Measurements from ENCODE around the gene ARMC12.

ARMC12 gene

GRCh38 chr6:35706468-35706867 lies 30.4 kb upstream of the ARMC12 start:
- Histone ChIP-seq H3K27me3 (ENCODE audit: control insufficient read depth in 1 of 2, insufficient read depth in 2 of 2, low read length in 2 of 2) (no peaks in the 10 kb centered on the region), H3K4me1 (ENCODE audit: control insufficient read depth, insufficient read depth, low read length) (no peaks in the 10 kb centered on the region), H3K9me3 (ENCODE audit: control insufficient read depth in 2 of 2, low read length in 2 of 2) (no peaks in the 10 kb centered on the region), H3K4me3 (ENCODE audit: low read length in 2 of 2) (no peak overlapping the region), H3K27ac (ENCODE audit: low read length) (no peak overlapping the region), H3K9ac (ENCODE audit: low read length in 2 of 2) (no peak overlapping the region), H3K36me3 (ENCODE audit: control insufficient read depth in 2 of 2, insufficient read depth in 2 of 2, low read length in 2 of 2) (no peaks in the 10 kb centered on the region)

GRCh38 chr6:35707714-35708407 lies 29.0 kb upstream of the ARMC12 start:
- no peaks in the 10 kb centered on the region for H3K9me3 ChIP-seq (ENCODE audit: control insufficient read depth in 2 of 2, low read length in 2 of 2)
- no peak overlapping the region for H3K4me3 ChIP-seq (ENCODE audit: low read length in 2 of 2)
- H3K9ac ChIP-seq (ENCODE audit: low read length in 2 of 2): no peak overlapping the region
- no peaks in the 10 kb centered on the region for H3K27me3 ChIP-seq (ENCODE audit: control insufficient read depth in 1 of 2, insufficient read depth in 2 of 2, low read length in 2 of 2)
- H3K27ac ChIP-seq (ENCODE audit: low read length): no peak overlapping the region
- H3K36me3 ChIP-seq (ENCODE audit: control insufficient read depth in 2 of 2, insufficient read depth in 2 of 2, low read length in 2 of 2): no peaks in the 10 kb centered on the region
- no peaks in the 10 kb centered on the region for H3K4me1 ChIP-seq (ENCODE audit: control insufficient read depth, insufficient read depth, low read length)

- no peaks in the 10 kb centered on the region for H3K36me3 ChIP-seq (ENCODE audit: control insufficient read depth in 2 of 2, insufficient read depth in 2 of 2, low read length in 2 of 2)
- H3K4me1 ChIP-seq (ENCODE audit: control insufficient read depth, insufficient read depth, low read length): no peaks in the 10 kb centered on the region
- no peak overlapping the region for H3K27ac ChIP-seq (ENCODE audit: low read length)
- no peak overlapping the region for H3K9ac ChIP-seq (ENCODE audit: low read length in 2 of 2)
- H3K27me3 ChIP-seq (ENCODE audit: control insufficient read depth in 1 of 2, insufficient read depth in 2 of 2, low read length in 2 of 2): no peaks in the 10 kb centered on the region
- H3K4me3 ChIP-seq (ENCODE audit: low read length in 2 of 2): no peak overlapping the region
- no peaks in the 10 kb centered on the region for H3K9me3 ChIP-seq (ENCODE audit: control insufficient read depth in 2 of 2, low read length in 2 of 2)
These were observed 28.2 kb upstream of the ARMC12 start for GRCh38 chr6:35708585-35708984.

GRCh38 chr6:35710241-35710847 lies 26.5 kb upstream of the ARMC12 start:
- H3K27ac ChIP-seq (ENCODE audit: low read length): no peak overlapping the region
- H3K4me3 ChIP-seq (ENCODE audit: low read length in 2 of 2): no peak overlapping the region
- H3K9ac ChIP-seq (ENCODE audit: low read length in 2 of 2): no peak overlapping the region
- H3K4me1 ChIP-seq (ENCODE audit: control insufficient read depth, insufficient read depth, low read length): no peaks in the 10 kb centered on the region
- no peaks in the 10 kb centered on the region for H3K27me3 ChIP-seq (ENCODE audit: control insufficient read depth in 1 of 2, insufficient read depth in 2 of 2, low read length in 2 of 2)
- H3K9me3 ChIP-seq (ENCODE audit: control insufficient read depth in 2 of 2, low read length in 2 of 2): no peaks in the 10 kb centered on the region
- no peaks in the 10 kb centered on the region for H3K36me3 ChIP-seq (ENCODE audit: control insufficient read depth in 2 of 2, insufficient read depth in 2 of 2, low read length in 2 of 2)

GRCh38 chr6:35711731-35712130 lies 25.1 kb upstream of the ARMC12 start:
- Histone ChIP-seq H3K27me3 (ENCODE audit: control insufficient read depth in 1 of 2, insufficient read depth in 2 of 2, low read length in 2 of 2) (no peaks in the 10 kb centered on the region), H3K4me3 (ENCODE audit: low read length in 2 of 2) (no peak overlapping the region), H3K27ac (ENCODE audit: low read length) (no peak overlapping the region), H3K4me1 (ENCODE audit: control insufficient read depth, insufficient read depth, low read length) (peaks cover 6% of the 10 kb centered on the region), H3K36me3 (ENCODE audit: control insufficient read depth in 2 of 2, insufficient read depth in 2 of 2, low read length in 2 of 2) (no peaks in the 10 kb centered on the region), H3K9ac (ENCODE audit: low read length in 2 of 2) (no peak overlapping the region), H3K9me3 (ENCODE audit: control insufficient read depth in 2 of 2, low read length in 2 of 2) (no peaks in the 10 kb centered on the region)

GRCh38 chr6:35713006-35713767 lies 23.6 kb upstream of the ARMC12 start:
- Histone ChIP-seq H3K27ac (ENCODE audit: low read length) (no peak overlapping the region), H3K4me3 (ENCODE audit: low read length in 2 of 2) (no peak overlapping the region)

GRCh38 chr6:35716798-35717197 lies 20.0 kb upstream of the ARMC12 start:
- Histone ChIP-seq H3K4me3 (ENCODE audit: low read length in 2 of 2) (no peak overlapping the region), H3K27me3 (ENCODE audit: control insufficient read depth in 1 of 2, insufficient read depth in 2 of 2, low read length in 2 of 2) (no peaks in the 10 kb centered on the region), H3K4me1 (ENCODE audit: control insufficient read depth, insufficient read depth, low read length) (peaks cover 42% of the 10 kb centered on the region), H3K9ac (ENCODE audit: low read length in 2 of 2) (no peak overlapping the region), H3K36me3 (ENCODE audit: control insufficient read depth in 2 of 2, insufficient read depth in 2 of 2, low read length in 2 of 2) (no peaks in the 10 kb centered on the region), H3K9me3 (ENCODE audit: control insufficient read depth in 2 of 2, low read length in 2 of 2) (no peaks in the 10 kb centered on the region), H3K27ac (ENCODE audit: low read length) (no peak overlapping the region)

More at GRCh38 chr6:35713006-35713767, 23.6 kb upstream of the ARMC12 start:
- H3K27me3 ChIP-seq (ENCODE audit: control insufficient read depth in 1 of 2, insufficient read depth in 2 of 2, low read length in 2 of 2): no peaks in the 10 kb centered on the region
- H3K9me3 ChIP-seq (ENCODE audit: control insufficient read depth in 2 of 2, low read length in 2 of 2): no peaks in the 10 kb centered on the region
- peaks cover 14% of the 10 kb centered on the region for H3K4me1 ChIP-seq (ENCODE audit: control insufficient read depth, insufficient read depth, low read length)
- H3K9ac ChIP-seq (ENCODE audit: low read length in 2 of 2): no peak overlapping the region
- no peaks in the 10 kb centered on the region for H3K36me3 ChIP-seq (ENCODE audit: control insufficient read depth in 2 of 2, insufficient read depth in 2 of 2, low read length in 2 of 2)

- peak overlapping the region; percentile 78 for H3K27ac ChIP-seq (ENCODE audit: low read length)
- H3K4me1 ChIP-seq (ENCODE audit: control insufficient read depth, insufficient read depth, low read length): peaks cover 51% of the 10 kb centered on the region
- H3K4me3 ChIP-seq (ENCODE audit: low read length in 2 of 2): peak overlapping the region in 1 of 2 donors; percentile 15
- H3K27me3 ChIP-seq (ENCODE audit: control insufficient read depth in 1 of 2, insufficient read depth in 2 of 2, low read length in 2 of 2): no peaks in the 10 kb centered on the region
- H3K9me3 ChIP-seq (ENCODE audit: control insufficient read depth in 2 of 2, low read length in 2 of 2): no peaks in the 10 kb centered on the region
- no peaks in the 10 kb centered on the region for H3K36me3 ChIP-seq (ENCODE audit: control insufficient read depth in 2 of 2, insufficient read depth in 2 of 2, low read length in 2 of 2)
- no peak overlapping the region for H3K9ac ChIP-seq (ENCODE audit: low read length in 2 of 2)
These were observed 19.1 kb upstream of the ARMC12 start for GRCh38 chr6:35717449-35718374.

GRCh38 chr6:35718375-35718736 lies 18.5 kb upstream of the ARMC12 start:
- Histone ChIP-seq H3K4me3 (ENCODE audit: low read length in 2 of 2) (peak overlapping the region in 1 of 2 donors; percentile 15), H3K36me3 (ENCODE audit: control insufficient read depth in 2 of 2, insufficient read depth in 2 of 2, low read length in 2 of 2) (no peaks in the 10 kb centered on the region), H3K9me3 (ENCODE audit: control insufficient read depth in 2 of 2, low read length in 2 of 2) (no peaks in the 10 kb centered on the region), H3K9ac (ENCODE audit: low read length in 2 of 2) (no peak overlapping the region), H3K27ac (ENCODE audit: low read length) (peak overlapping the region; percentile 78), H3K4me1 (ENCODE audit: control insufficient read depth, insufficient read depth, low read length) (peaks cover 52% of the 10 kb centered on the region), H3K27me3 (ENCODE audit: control insufficient read depth in 1 of 2, insufficient read depth in 2 of 2, low read length in 2 of 2) (no peaks in the 10 kb centered on the region)

- peaks cover 57% of the 10 kb centered on the region for H3K4me1 ChIP-seq (ENCODE audit: control insufficient read depth, insufficient read depth, low read length)
- H3K9me3 ChIP-seq (ENCODE audit: control insufficient read depth in 2 of 2, low read length in 2 of 2): no peaks in the 10 kb centered on the region
These were observed 17.9 kb upstream of the ARMC12 start for GRCh38 chr6:35718911-35719381.

More at GRCh38 chr6:35718911-35719381, 17.9 kb upstream of the ARMC12 start:
- no peaks in the 10 kb centered on the region for H3K27me3 ChIP-seq (ENCODE audit: control insufficient read depth in 1 of 2, insufficient read depth in 2 of 2, low read length in 2 of 2)
- H3K36me3 ChIP-seq (ENCODE audit: control insufficient read depth in 2 of 2, insufficient read depth in 2 of 2, low read length in 2 of 2): no peaks in the 10 kb centered on the region
- H3K4me3 ChIP-seq (ENCODE audit: low read length in 2 of 2): peak overlapping the region in 1 of 2 donors; percentile 58
- peak overlapping the region; percentile 78 for H3K27ac ChIP-seq (ENCODE audit: low read length)
- peak overlapping the region in 1 of 2 donors; percentile 5 for H3K9ac ChIP-seq (ENCODE audit: low read length in 2 of 2)
